ENCODE measurements around the gene ANKRD24. TPM values are rescaled to one million over a fixed set of nuclear protein-coding genes. Genes with fewer than 3 reads are reported as not detected.
"Not testable (repeated sequence)": the region's sequence is repeated elsewhere in the genome, so short reads cannot be mapped to it uniquely, and the experiment has no call there.

ANKRD24 gene
- total RNA-seq, 1 donor = 0.43 TPM

GRCh38 chr19:4266253-4267000 is 83.9 kb downstream of the ANKRD24 start:
- no peak for TF ChIP-seq CTCF (IDR thresholded peaks at IDR 0.05; ENCODE audit: insufficient read depth, low read depth, low read length)
- DNase-seq (ENCODE audit: low read depth) = no peak
- H3K4me3 ChIP-seq (ENCODE audit: low read depth, low read length) = no peak overlapping the region

GRCh38 chr19:4267101-4267900 is 84.8 kb downstream of the ANKRD24 start:
- DNase-seq (ENCODE audit: low read depth) = peak; percentile 37
- TF ChIP-seq CTCF (IDR thresholded peaks at IDR 0.05; ENCODE audit: insufficient read depth, low read depth, low read length) = peak; percentile 81
- H3K4me3 ChIP-seq (ENCODE audit: low read depth, low read length) = no peak overlapping the region

GRCh38 chr19:4267901-4268815 is 85.7 kb downstream of the ANKRD24 start:
- no peak for TF ChIP-seq CTCF (IDR thresholded peaks at IDR 0.05; ENCODE audit: insufficient read depth, low read depth, low read length)
- no peak for DNase-seq (ENCODE audit: low read depth)
- H3K4me3 ChIP-seq (ENCODE audit: low read depth, low read length) = no peak overlapping the region

GRCh38 chr19:4268816-4269430 is 86.4 kb downstream of the ANKRD24 start:
- no peak for DNase-seq (ENCODE audit: low read depth)
- no peak overlapping the region for H3K4me3 ChIP-seq (ENCODE audit: low read depth, low read length)
- no peak for TF ChIP-seq CTCF (IDR thresholded peaks at IDR 0.05; ENCODE audit: insufficient read depth, low read depth, low read length)

GRCh38 chr19:4272894-4273293 is 90.4 kb downstream of the ANKRD24 start:
- TF ChIP-seq CTCF (IDR thresholded peaks at IDR 0.05; ENCODE audit: insufficient read depth, low read depth, low read length) = no peak
- DNase-seq (ENCODE audit: low read depth) = no peak
- H3K4me3 ChIP-seq (ENCODE audit: low read depth, low read length) = no peak overlapping the region

GRCh38 chr19:4274321-4274686 is 91.8 kb downstream of the ANKRD24 start:
- DNase-seq (ENCODE audit: low read depth); H3K4me3 ChIP-seq (ENCODE audit: low read depth, low read length): not testable (repeated sequence)

Other genes starting within 250 kb of the ANKRD24 start
- gene NMRK2, start 249.6 kb upstream of the ANKRD24 start, total RNA-seq = not detected in 2 replicates
- gene DAPK3, start 211.6 kb upstream of the ANKRD24 start, total RNA-seq = 209 and 213 TPM in 2 replicates
- gene EEF2, start 197.2 kb upstream of the ANKRD24 start, total RNA-seq = 1,931 and 1,932 TPM in 2 replicates
- gene PIAS4, start 175.0 kb upstream of the ANKRD24 start, total RNA-seq = 17.3 and 26.7 TPM in 2 replicates
- gene ZBTB7A, start 115.8 kb upstream of the ANKRD24 start, total RNA-seq = 30.9 and 31.5 TPM in 2 replicates
- 137 and 180 TPM in 2 replicates for gene MAP2K2, start 58.6 kb upstream of the ANKRD24 start, total RNA-seq
- not detected in 2 replicates for gene CREB3L3, start 29.1 kb upstream of the ANKRD24 start, total RNA-seq
- gene SIRT6, start 126 bp upstream of the ANKRD24 start, total RNA-seq = 10.4 and 10.6 TPM in 2 replicates
- gene EBI3, start 46.8 kb downstream of the ANKRD24 start, total RNA-seq = 1.3 TPM in 1 of 2 replicates, not detected in the other
- gene YJU2, start 64.4 kb downstream of the ANKRD24 start, total RNA-seq = 13.0 and 19.0 TPM in 2 replicates
- gene SHD, start 96.6 kb downstream of the ANKRD24 start, total RNA-seq = not detected in 2 replicates
- gene TMIGD2, start 119.7 kb downstream of the ANKRD24 start, total RNA-seq = not detected in 2 replicates
- gene FSD1, start 121.9 kb downstream of the ANKRD24 start, total RNA-seq = 8.6 and 9.3 TPM in 2 replicates
- 9.9 and 10.6 TPM in 2 replicates for gene STAP2, start 156.1 kb downstream of the ANKRD24 start, total RNA-seq
- 4.3 and 8.1 TPM in 2 replicates for gene MPND, start 160.9 kb downstream of the ANKRD24 start, total RNA-seq
- 65.2 and 72.5 TPM in 2 replicates for gene SH3GL1, start 217.9 kb downstream of the ANKRD24 start, total RNA-seq
- 9.9 and 11.6 TPM in 2 replicates for gene CHAF1A, start 220.0 kb downstream of the ANKRD24 start, total RNA-seq